Measurements from ENCODE around the gene CERS5. TPM values are rescaled to one million over a fixed set of nuclear protein-coding genes. Genes with fewer than 3 reads are reported as not detected.

CERS5 gene
- total and polyA plus RNA-seq, 9 donors, result 33.5 to 52.6 (median 42.0) TPM

GRCh38 chr12:50117057-50117622 lies 50.0 kb downstream of the CERS5 start:
- Histone ChIP-seq H3K4me3 (ENCODE audit: low read length) (no peak overlapping the region), H3K36me3 (ENCODE audit: control insufficient read depth, insufficient read depth, low read length) (peaks cover 31% of the 10 kb centered on the region), H3K9me3 (replicated peaks; ENCODE audit: control insufficient read depth, low read depth, low read length) (no peaks in the 10 kb centered on the region), H3K27ac (ENCODE audit: low read length) (no peak overlapping the region), H3K4me1 (ENCODE audit: control insufficient read depth, insufficient read depth, low read length) (peaks cover 14% of the 10 kb centered on the region), H3K27me3 (ENCODE audit: control insufficient read depth, insufficient read depth, low read length) (no peaks in the 10 kb centered on the region)
- 88% methylated on average over 6 of the region's 6 CpGs for WGBS (ENCODE audit: insufficient coverage)
- no peak for DNase-seq

GRCh38 chr12:50112456-50113218 lies 54.5 kb downstream of the CERS5 start:
- WGBS (ENCODE audit: insufficient coverage), result 0% methylated on average over 12 of the region's 26 CpGs
- peak overlapping the region; percentile 98 for H3K27ac ChIP-seq (ENCODE audit: low read length)
- DNase-seq, result no peak
- H3K36me3 ChIP-seq (ENCODE audit: control insufficient read depth, insufficient read depth, low read length), result peaks cover 12% of the 10 kb centered on the region
- H3K9me3 ChIP-seq (replicated peaks; ENCODE audit: control insufficient read depth, low read depth, low read length), result no peaks in the 10 kb centered on the region
- no peaks in the 10 kb centered on the region for H3K27me3 ChIP-seq (ENCODE audit: control insufficient read depth, insufficient read depth, low read length)
- peaks cover 37% of the 10 kb centered on the region for H3K4me1 ChIP-seq (ENCODE audit: control insufficient read depth, insufficient read depth, low read length)
- H3K4me3 ChIP-seq (ENCODE audit: low read length), result peak overlapping the region; percentile 99

DNA sequence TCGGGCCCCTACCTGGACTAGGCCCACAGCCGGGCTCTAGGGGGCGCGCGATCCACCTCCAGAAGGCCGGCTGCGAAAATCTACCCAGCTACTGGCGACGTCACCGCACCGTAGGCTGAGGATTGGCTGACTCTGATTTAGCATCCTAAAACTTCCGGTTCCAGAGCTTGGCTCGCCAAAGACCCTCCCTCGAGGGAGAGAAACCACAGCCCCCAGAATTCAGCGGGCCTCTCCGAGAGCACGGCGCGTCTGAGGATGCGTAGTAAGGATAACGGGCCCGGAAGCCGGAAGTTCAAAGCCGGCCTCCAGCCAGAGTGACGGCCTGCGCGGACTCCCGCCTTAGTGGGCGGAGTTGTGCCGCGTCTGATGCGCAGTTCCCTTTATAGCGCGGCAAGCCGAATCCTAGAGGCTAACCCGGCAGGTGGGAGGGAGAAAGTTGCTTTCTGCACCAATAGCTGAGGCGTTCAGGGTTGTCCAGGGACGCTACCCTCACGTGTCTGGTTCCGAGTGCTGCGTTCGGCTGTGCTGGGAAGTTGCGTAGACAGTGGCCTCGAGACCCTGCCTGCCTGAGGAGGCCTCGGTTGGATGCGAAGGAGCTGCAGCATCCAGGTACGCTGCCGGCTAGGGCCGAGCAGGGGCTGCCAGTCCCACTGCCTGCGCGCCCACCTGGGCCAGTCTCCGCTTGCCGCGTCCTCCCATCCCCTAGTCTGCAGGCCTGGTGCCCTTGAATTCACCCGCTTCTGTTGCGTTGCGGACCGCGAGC lies 55.3 kb downstream of the CERS5 start, which contains the start of gene COX14:
Gene COX14, plus strand, starts transcription at position 544 of the 763 bp plus-strand sequence. CDS start 7,808 bp downstream, outside the sequence.
- WGBS (ENCODE audit: insufficient coverage), result under 1% methylated on average over 57 of the region's 59 CpGs
- H3K36me3 ChIP-seq (ENCODE audit: control insufficient read depth, insufficient read depth, low read length), result peaks cover 12% of the 10 kb centered on the region
- H3K27me3 ChIP-seq (ENCODE audit: control insufficient read depth, insufficient read depth, low read length), result no peaks in the 10 kb centered on the region
- H3K27ac ChIP-seq (ENCODE audit: low read length), result peak within 1 kb of the TSS; percentile 98
- H3K4me3 ChIP-seq (ENCODE audit: low read length), result peak within 1 kb of the TSS; percentile 99
- H3K4me1 ChIP-seq (ENCODE audit: control insufficient read depth, insufficient read depth, low read length), result peaks cover 32% of the 10 kb centered on the region
- peak; percentile 100 for DNase-seq
- H3K9me3 ChIP-seq (replicated peaks; ENCODE audit: control insufficient read depth, low read depth, low read length), result no peaks in the 10 kb centered on the region

- 3% methylated on average over 19 of the region's 19 CpGs for WGBS (ENCODE audit: insufficient coverage)
- no peaks in the 10 kb centered on the region for H3K9me3 ChIP-seq (replicated peaks; ENCODE audit: control insufficient read depth, low read depth, low read length)
- peaks cover 32% of the 10 kb centered on the region for H3K4me1 ChIP-seq (ENCODE audit: control insufficient read depth, insufficient read depth, low read length)
Observed at GRCh38 chr12:50111395-50111692, 55.8 kb downstream of the CERS5 start.

GRCh38 chr12:50110762-50111351 lies 56.3 kb downstream of the CERS5 start:
- Histone ChIP-seq H3K27ac (ENCODE audit: low read length) (peak overlapping the region; percentile 90), H3K4me3 (ENCODE audit: low read length) (no peak overlapping the region), H3K27me3 (ENCODE audit: control insufficient read depth, insufficient read depth, low read length) (no peaks in the 10 kb centered on the region), H3K4me1 (ENCODE audit: control insufficient read depth, insufficient read depth, low read length) (peaks cover 32% of the 10 kb centered on the region), H3K9me3 (replicated peaks; ENCODE audit: control insufficient read depth, low read depth, low read length) (no peaks in the 10 kb centered on the region), H3K36me3 (ENCODE audit: control insufficient read depth, insufficient read depth, low read length) (peaks cover 5% of the 10 kb centered on the region)
- peak; percentile 80 for DNase-seq
- 56% methylated on average over 4 of the region's 7 CpGs for WGBS (ENCODE audit: insufficient coverage)

More at GRCh38 chr12:50111395-50111692, 55.8 kb downstream of the CERS5 start:
- no peak for DNase-seq
- Histone ChIP-seq H3K36me3 (ENCODE audit: control insufficient read depth, insufficient read depth, low read length) (peaks cover 8% of the 10 kb centered on the region), H3K27me3 (ENCODE audit: control insufficient read depth, insufficient read depth, low read length) (no peaks in the 10 kb centered on the region), H3K27ac (ENCODE audit: low read length) (peak overlapping the region; percentile 90), H3K4me3 (ENCODE audit: low read length) (peak overlapping the region; percentile 35)

DNA sequence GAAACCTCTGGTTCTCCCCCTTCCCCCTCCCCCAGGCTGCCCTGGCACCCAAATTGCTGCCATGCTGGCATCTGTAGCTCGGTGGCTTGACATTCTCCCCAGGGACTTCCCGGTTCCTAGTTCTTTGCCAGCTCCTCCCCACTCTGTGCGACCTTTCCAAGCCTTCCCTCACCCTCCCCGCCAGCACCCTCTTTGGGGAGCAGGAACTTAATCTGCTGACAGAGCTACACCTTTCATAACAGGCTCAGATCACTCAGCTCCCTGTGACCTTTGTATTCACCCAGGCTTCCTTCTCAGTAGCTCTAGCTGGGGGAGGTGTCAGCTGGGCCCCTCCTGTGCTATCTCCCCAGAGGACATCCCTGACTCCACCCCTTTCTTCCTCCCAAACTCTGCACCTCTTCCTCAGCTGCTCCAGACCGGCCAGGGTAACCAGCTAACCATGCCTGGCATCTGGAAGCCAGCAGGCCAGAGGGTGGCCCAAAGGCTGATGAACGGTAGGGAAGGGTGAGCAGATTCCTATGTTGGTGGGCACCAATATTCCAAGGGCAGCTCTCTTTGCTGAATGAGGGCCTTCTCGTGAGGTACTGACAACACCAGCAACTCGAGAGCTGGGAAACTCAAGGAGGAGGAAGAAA lies 56.9 kb downstream of the CERS5 start:
- Histone ChIP-seq H3K4me1 (ENCODE audit: control insufficient read depth, insufficient read depth, low read length) (peaks cover 38% of the 10 kb centered on the region), H3K4me3 (ENCODE audit: low read length) (no peak overlapping the region), H3K9me3 (replicated peaks; ENCODE audit: control insufficient read depth, low read depth, low read length) (no peaks in the 10 kb centered on the region), H3K27me3 (ENCODE audit: control insufficient read depth, insufficient read depth, low read length) (no peaks in the 10 kb centered on the region), H3K36me3 (ENCODE audit: control insufficient read depth, insufficient read depth, low read length) (no peaks in the 10 kb centered on the region), H3K27ac (ENCODE audit: low read length) (peak overlapping the region; percentile 90)
- 26% methylated on average over 3 of the region's 8 CpGs for WGBS (ENCODE audit: insufficient coverage)
- DNase-seq, result peak; percentile 37

- H3K4me1 ChIP-seq (ENCODE audit: control insufficient read depth, insufficient read depth, low read length), result peaks cover 47% of the 10 kb centered on the region
- no peaks in the 10 kb centered on the region for H3K9me3 ChIP-seq (replicated peaks; ENCODE audit: control insufficient read depth, low read depth, low read length)
- peak overlapping the region; percentile 90 for H3K27ac ChIP-seq (ENCODE audit: low read length)
- H3K36me3 ChIP-seq (ENCODE audit: control insufficient read depth, insufficient read depth, low read length), result no peaks in the 10 kb centered on the region
- 95% methylated on average over 3 of the region's 3 CpGs for WGBS (ENCODE audit: insufficient coverage)
- H3K4me3 ChIP-seq (ENCODE audit: low read length), result no peak overlapping the region
- DNase-seq, result no peak
- H3K27me3 ChIP-seq (ENCODE audit: control insufficient read depth, insufficient read depth, low read length), result no peaks in the 10 kb centered on the region
Observed at GRCh38 chr12:50109319-50109718, 57.9 kb downstream of the CERS5 start.

- WGBS (ENCODE audit: insufficient coverage), result 86% methylated on average over 10 of the region's 17 CpGs
- H3K36me3 ChIP-seq (ENCODE audit: control insufficient read depth, insufficient read depth, low read length), result peaks cover 3% of the 10 kb centered on the region
- no peak for DNase-seq
- peaks cover 60% of the 10 kb centered on the region for H3K4me1 ChIP-seq (ENCODE audit: control insufficient read depth, insufficient read depth, low read length)
- no peaks in the 10 kb centered on the region for H3K27me3 ChIP-seq (ENCODE audit: control insufficient read depth, insufficient read depth, low read length)
- H3K4me3 ChIP-seq (ENCODE audit: low read length), result no peak overlapping the region
- no peak overlapping the region for H3K27ac ChIP-seq (ENCODE audit: low read length)
- no peaks in the 10 kb centered on the region for H3K9me3 ChIP-seq (replicated peaks; ENCODE audit: control insufficient read depth, low read depth, low read length)
Observed at GRCh38 chr12:50107416-50108268, 59.5 kb downstream of the CERS5 start.

DNA sequence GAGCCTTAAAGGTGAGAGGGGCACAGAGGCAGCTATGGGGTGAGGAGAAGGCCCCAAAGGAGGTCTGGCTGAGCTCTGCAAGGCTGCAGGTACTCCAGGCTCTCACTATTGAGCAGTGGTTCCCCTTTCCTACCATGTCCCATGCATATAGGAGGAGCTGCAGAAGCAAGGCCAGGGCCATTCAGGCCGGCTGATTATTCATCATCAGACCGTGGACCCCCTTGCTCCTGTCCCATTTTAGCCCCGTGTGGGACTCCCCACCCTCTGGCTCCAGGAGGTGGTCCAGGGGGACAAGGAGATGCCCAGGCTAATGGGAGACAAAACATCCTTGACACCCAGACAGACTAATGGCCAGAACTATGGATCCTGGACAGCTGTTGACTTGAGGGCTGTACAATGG lies 60.3 kb downstream of the CERS5 start:
- WGBS (ENCODE audit: insufficient coverage), result 83% methylated on average over 1 of the region's 3 CpGs
- Histone ChIP-seq H3K27ac (ENCODE audit: low read length) (no peak overlapping the region), H3K9me3 (replicated peaks; ENCODE audit: control insufficient read depth, low read depth, low read length) (no peaks in the 10 kb centered on the region), H3K4me1 (ENCODE audit: control insufficient read depth, insufficient read depth, low read length) (peaks cover 63% of the 10 kb centered on the region), H3K36me3 (ENCODE audit: control insufficient read depth, insufficient read depth, low read length) (peaks cover 6% of the 10 kb centered on the region), H3K4me3 (ENCODE audit: low read length) (no peak overlapping the region), H3K27me3 (ENCODE audit: control insufficient read depth, insufficient read depth, low read length) (no peaks in the 10 kb centered on the region)
- no peak for DNase-seq

All from muscle of leg (tissue), 11 donors.